Measurements from ENCODE around the gene ERN2. TPM values are rescaled to one million over a fixed set of nuclear protein-coding genes. Genes with fewer than 3 reads are reported as not detected.

ERN2 gene
- total and polyA plus RNA-seq, 12 donors, result 0.20 to 2.7 (median 1.3) TPM; not detected in 1

GRCh38 chr16:23709536-23709935, 3.5 kb downstream of the ERN2 start:
- DNase-seq, result no peak
- Histone ChIP-seq H3K27ac (no peak overlapping the region), H3K4me1 (replicated peaks in 1 of 2) (no peaks in the 10 kb centered on the region), H3K27me3 (peaks cover 23% of the 10 kb centered on the region), H3K9me3 (replicated peaks in 1 of 3) (no peaks in the 10 kb centered on the region), H3K36me3 (replicated peaks in 1 of 2) (no peaks in the 10 kb centered on the region), H3K4me3 (no peak overlapping the region)
- TF ChIP-seq CTCF (IDR thresholded peaks at IDR 0.05), result no peak
- TF ChIP-seq POLR2A (IDR thresholded peaks at IDR 0.05), result no peak
- intact Hi-C loops (cut with DNase I), result no loop called here

- no peak overlapping the region for H3K27ac ChIP-seq
- no peak for TF ChIP-seq POLR2A (IDR thresholded peaks at IDR 0.05)
- no peak for TF ChIP-seq CTCF (IDR thresholded peaks at IDR 0.05)
- peaks cover 2% of the 10 kb centered on the region for H3K27me3 ChIP-seq
- 60 to 86% (median 82%) methylated on average over 1 to 4 of the region's 4 CpGs for WGBS, 4 donors
- H3K4me3 ChIP-seq, result no peak overlapping the region
- no peaks in the 10 kb centered on the region for H3K9me3 ChIP-seq (replicated peaks in 1 of 3)
- H3K36me3 ChIP-seq (replicated peaks in 1 of 2), result no peaks in the 10 kb centered on the region
- intact Hi-C loops (cut with DNase I), result no loop called here
- no peak for DNase-seq
- no peaks in the 10 kb centered on the region for H3K4me1 ChIP-seq (replicated peaks in 1 of 2)
Observed at GRCh38 chr16:23706439-23706838, 6.6 kb downstream of the ERN2 start.

- intact Hi-C loops (cut with DNase I), result no loop called here
- no peak for DNase-seq
- H3K27me3 ChIP-seq, result no peaks in the 10 kb centered on the region
- no peaks in the 10 kb centered on the region for H3K36me3 ChIP-seq (replicated peaks in 1 of 2)
- H3K27ac ChIP-seq, result no peak overlapping the region
- no peak overlapping the region for H3K4me3 ChIP-seq
- no peaks in the 10 kb centered on the region for H3K9me3 ChIP-seq (replicated peaks in 1 of 3)
- TF ChIP-seq POLR2A (IDR thresholded peaks at IDR 0.05), result no peak
- WGBS, 4 donors, result 80 to 95% (median 90%) methylated on average over 2 of the region's 2 CpGs
- no peaks in the 10 kb centered on the region for H3K4me1 ChIP-seq (replicated peaks in 1 of 2)
Observed at GRCh38 chr16:23705517-23705902, 7.5 kb downstream of the ERN2 start.

GRCh38 chr16:23704772-23705516, 8.1 kb downstream of the ERN2 start:
- H3K36me3 ChIP-seq (replicated peaks in 1 of 2), result no peaks in the 10 kb centered on the region
- H3K4me1 ChIP-seq (replicated peaks in 1 of 2), result no peaks in the 10 kb centered on the region
- no peak for DNase-seq
- no peak overlapping the region for H3K4me3 ChIP-seq
- H3K27me3 ChIP-seq, result no peaks in the 10 kb centered on the region
- WGBS, 4 donors, result 85 to 89% (median 88%) methylated on average over 18 to 22 of the region's 22 CpGs
- intact Hi-C loops (cut with DNase I), result no loop called here
- TF ChIP-seq CTCF (IDR thresholded peaks at IDR 0.05) (no peak), POLR2A (IDR thresholded peaks at IDR 0.05) (no peak)
- H3K27ac ChIP-seq, result no peak overlapping the region
- H3K9me3 ChIP-seq (replicated peaks in 1 of 3), result no peaks in the 10 kb centered on the region

- H3K4me1 ChIP-seq (replicated peaks in 1 of 2), result no peaks in the 10 kb centered on the region
- TF ChIP-seq POLR2A (IDR thresholded peaks at IDR 0.05) (no peak), CTCF (IDR thresholded peaks at IDR 0.05) (no peak)
- H3K9me3 ChIP-seq (replicated peaks in 1 of 3), result no peaks in the 10 kb centered on the region
- H3K4me3 ChIP-seq, result no peak overlapping the region
- intact Hi-C loops (cut with DNase I), result no loop called here
- no peaks in the 10 kb centered on the region for H3K36me3 ChIP-seq (replicated peaks in 1 of 2)
- no peak for DNase-seq
- no peaks in the 10 kb centered on the region for H3K27me3 ChIP-seq
- H3K27ac ChIP-seq, result no peak overlapping the region
- WGBS, 4 donors, result 71 to 85% (median 74%) methylated on average over 2 of the region's 2 CpGs
Observed at GRCh38 chr16:23702951-23703350, 10.1 kb downstream of the ERN2 start.

Measured in adrenal gland (tissue), 12 donors.